Measurements from ENCODE around the gene ABCA2.
A peak's percentile ranks its signal among the peaks of the same experiment; 100 is the strongest.

- no peak for TF ChIP-seq CTCF (IDR thresholded peaks at IDR 0.05)
- TF ChIP-seq POLR2A (IDR thresholded peaks at IDR 0.05) = peak in 1 of 2 donors; percentile 8
Measured at GRCh38 chr9:137044502-137045177, 16.6 kb upstream of the ABCA2 start.
